AG04450 (cell line): Measurements from ENCODE around the gene LY86. TPM values are rescaled to one million over a fixed set of nuclear protein-coding genes. Genes with fewer than 3 reads are reported as not detected.

Experiments
- CTCF ChIA-PET: fragments of 300-600, 350-600 bp; formaldehyde crosslinking; extraction: SDS; loops from one replicate; lab custom pipeline; 2022; ENCODE audit warnings: antibody characterized with exemption, inconsistent platforms; lab: Charles Lee
- POLR2A ChIA-PET: fragments of 350-600 bp; formaldehyde crosslinking; extraction: SDS; loops from one replicate; lab custom pipeline; 2021; ENCODE audit warnings: antibody characterized with exemption, inconsistent platforms; lab: Yijun Ruan, JAX
- DNase-seq: peaks from one replicate; pipeline ENCODE4 v3.0.0-alpha.2; 2011; ENCODE audit warnings: low read depth, low spot score
- H3K27ac ChIP-seq: one replicate; pipeline ENCODE4 v1.5.1; 2012; ENCODE audit warnings: low read depth, low read length, control low read depth
- H3K27me3 ChIP-seq: one replicate; pipeline ENCODE4 v1.6.0; 2012; ENCODE audit warnings: low read length; ENCODE audit not compliant: control insufficient read depth, insufficient read depth
- H3K4me3 ChIP-seq: 2 replicates; pipeline ENCODE4 v1.5.1; 2011; ENCODE audit warnings: mild to moderate bottlenecking, low read depth, low read length, control low read depth
- H3K9me3 ChIP-seq: 2 replicates; pipeline ENCODE4 v1.5.1; 2012; ENCODE audit warnings: low read length; ENCODE audit not compliant: control insufficient read depth, insufficient read depth
- CTCF ChIP-seq: IDR thresholded peaks from 2 replicates; pipeline ENCODE4 v1.5.1; 2011; ENCODE audit warnings: low read depth, low read length, control low read depth, inconsistent platforms
- polyA plus RNA-seq: library from polyadenylated mRNA; depleted of rRNA; stranded (reverse); fragments of >200 nt; gene quantifications from 2 replicates; pipeline ENCODE4 v1.2.3, GENCODE V29; 2011

Gene LY86
- polyA plus RNA-seq, 1 experiment: not detected

- POLR2A ChIA-PET: no interaction called here
- Histone ChIP-seq H3K27ac (no peak overlapping the region), H3K4me3 (no peak overlapping the region), H3K9me3 (peaks cover 7% of the 10 kb centered on the region), H3K27me3 (no peaks in the 10 kb centered on the region)
- no peak for TF ChIP-seq CTCF
- no peak for DNase-seq
- CTCF ChIA-PET: no interaction called here
These were observed 3.6 kb upstream of the LY86 start for GRCh38 chr6:6585003-6585311.

GRCh38 chr6:6586167-6586566, 2.4 kb upstream of the LY86 start:
- H3K4me3 ChIP-seq: no peak overlapping the region
- ChIA-PET CTCF (no interaction called here), POLR2A (no interaction called here)
- no peak overlapping the region for H3K27ac ChIP-seq
- DNase-seq: no peak
- TF ChIP-seq CTCF: no peak
- peaks cover 7% of the 10 kb centered on the region; the same call in 1 of the 2 replicates for H3K9me3 ChIP-seq
- peaks cover 2% of the 10 kb centered on the region for H3K27me3 ChIP-seq

GRCh38 chr6:6586671-6587526, 1.6 kb upstream of the LY86 start:
- ChIA-PET POLR2A (no interaction called here), CTCF (no interaction called here)
- Histone ChIP-seq H3K4me3 (no peak overlapping the region), H3K27ac (no peak overlapping the region), H3K27me3 (peaks cover 2% of the 10 kb centered on the region), H3K9me3 (peaks cover 7% of the 10 kb centered on the region; the same call in 1 of the 2 replicates)
- no peak for TF ChIP-seq CTCF
- DNase-seq: no peak

- Histone ChIP-seq H3K27me3 (peaks cover 2% of the 10 kb centered on the region), H3K9me3 (peaks cover 7% of the 10 kb centered on the region; the same call in 1 of the 2 replicates), H3K4me3 (no peak overlapping the region), H3K27ac (no peak overlapping the region)
- ChIA-PET POLR2A (no interaction called here), CTCF (no interaction called here)
- TF ChIP-seq CTCF: no peak
- DNase-seq: no peak
These were observed 840 bp upstream of the LY86 start for GRCh38 chr6:6587696-6588063.

GRCh38 chr6:6588924-6589709, 597 bp downstream of the LY86 start:
- Histone ChIP-seq H3K27ac (no peak overlapping the region), H3K27me3 (peaks cover 2% of the 10 kb centered on the region), H3K4me3 (no peak overlapping the region), H3K9me3 (peaks cover 7% of the 10 kb centered on the region; the same call in 1 of the 2 replicates)
- TF ChIP-seq CTCF: no peak
- no peak for DNase-seq
- POLR2A ChIA-PET: no interaction called here
- CTCF ChIA-PET: no interaction called here
